GM20431 (cell line): ENCODE data around the gene KIAA1191.

Experiments
- in situ Hi-C: fragments of 300-500 bp; cut with MseI, MboI; formaldehyde crosslinking; loops from one replicate; pipeline ENCODE4 v1.15.0; 2020; ENCODE audit warnings: low sequenced_read_pairs; ENCODE audit not compliant: unreplicated experiment

The KIAA1191 gene

DNA sequence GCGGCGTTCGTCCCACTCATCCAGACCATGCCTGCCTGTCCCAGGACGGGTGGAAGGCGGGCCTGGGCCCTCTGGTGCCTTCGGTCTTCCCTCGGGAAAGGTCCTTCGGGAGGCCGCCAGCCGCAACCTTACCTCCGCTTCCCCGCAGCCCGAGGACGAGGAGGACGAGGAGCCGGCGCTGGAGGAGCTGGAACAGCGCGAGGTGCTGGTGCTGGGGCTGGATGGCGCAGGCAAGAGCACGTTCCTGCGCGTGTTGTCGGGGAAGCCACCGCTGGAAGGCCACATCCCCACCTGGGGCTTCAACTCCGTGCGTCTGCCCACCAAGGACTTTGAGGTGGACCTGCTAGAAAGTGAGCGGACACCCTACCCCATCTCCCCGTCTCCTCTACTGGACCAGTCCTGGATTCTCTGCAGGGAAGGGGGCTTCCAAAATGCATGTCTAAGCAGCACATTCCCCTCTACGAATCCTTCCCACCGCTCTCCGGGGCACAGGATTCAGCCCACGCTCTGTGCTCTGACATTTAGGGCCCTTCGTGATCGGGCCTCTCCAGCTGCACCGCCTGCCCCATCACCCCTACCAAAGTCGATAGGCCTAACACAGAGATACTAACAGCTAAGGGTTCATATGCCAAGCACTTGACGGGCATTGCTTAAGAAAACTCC lies 4.8 kb upstream of the KIAA1191 start:
- in situ Hi-C loops, result no loop called here

DNA sequence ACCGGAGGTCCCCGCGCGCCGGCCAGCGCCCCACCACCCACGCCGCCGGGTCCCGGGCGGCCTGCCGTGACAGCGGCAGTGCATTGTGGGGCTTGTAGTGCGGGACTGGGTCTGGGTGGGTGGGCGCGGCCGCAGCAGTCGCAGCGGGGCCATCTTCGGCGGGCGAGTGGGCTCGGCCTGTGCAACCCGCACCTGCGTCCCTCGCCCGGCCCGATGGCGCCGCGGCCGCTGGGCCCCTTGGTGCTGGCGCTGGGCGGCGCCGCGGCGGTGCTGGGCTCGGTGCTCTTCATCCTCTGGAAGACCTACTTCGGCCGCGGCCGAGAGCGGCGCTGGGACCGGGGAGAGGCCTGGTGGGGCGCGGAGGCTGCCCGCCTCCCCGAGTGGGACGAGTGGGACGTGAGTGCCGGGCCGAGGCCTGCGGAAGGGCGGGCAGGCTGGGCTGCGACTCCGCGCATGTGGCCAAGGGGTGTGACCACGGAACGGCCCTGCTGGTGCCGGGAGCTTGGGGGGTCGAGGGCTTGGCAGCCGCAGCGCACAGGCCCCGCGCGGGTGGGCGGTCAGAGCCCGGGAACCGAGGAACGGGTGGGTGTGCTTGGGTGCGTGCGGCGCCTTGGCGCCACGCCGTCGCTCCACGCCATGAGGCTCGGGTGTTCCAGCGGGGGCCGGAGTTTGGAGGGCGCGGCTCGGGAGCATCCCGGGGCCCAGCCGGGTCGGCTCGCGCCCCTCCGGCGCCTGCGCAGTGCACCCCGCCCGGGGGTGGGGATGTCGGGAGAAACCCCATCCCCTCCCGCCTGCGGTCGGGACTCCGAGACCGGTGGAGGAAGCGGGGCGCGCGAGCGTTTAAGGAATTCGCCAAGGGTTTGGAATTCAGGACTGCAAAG lies 4.0 kb upstream of the KIAA1191 start, which contains the start of gene ARL10:
Gene ARL10 (plus strand): TSS at position 137 of the 881 bp plus-strand sequence. CDS start 77 bp downstream, at position 214.
- in situ Hi-C loops, result no loop called here

- in situ Hi-C loops, result no loop called here
These were observed 3.3 kb upstream of the KIAA1191 start for GRCh38 chr5:176364765-176365350.

GRCh38 chr5:176362233-176362490 lies 598 bp upstream of the KIAA1191 start:
- in situ Hi-C loops, result no loop called here

DNA sequence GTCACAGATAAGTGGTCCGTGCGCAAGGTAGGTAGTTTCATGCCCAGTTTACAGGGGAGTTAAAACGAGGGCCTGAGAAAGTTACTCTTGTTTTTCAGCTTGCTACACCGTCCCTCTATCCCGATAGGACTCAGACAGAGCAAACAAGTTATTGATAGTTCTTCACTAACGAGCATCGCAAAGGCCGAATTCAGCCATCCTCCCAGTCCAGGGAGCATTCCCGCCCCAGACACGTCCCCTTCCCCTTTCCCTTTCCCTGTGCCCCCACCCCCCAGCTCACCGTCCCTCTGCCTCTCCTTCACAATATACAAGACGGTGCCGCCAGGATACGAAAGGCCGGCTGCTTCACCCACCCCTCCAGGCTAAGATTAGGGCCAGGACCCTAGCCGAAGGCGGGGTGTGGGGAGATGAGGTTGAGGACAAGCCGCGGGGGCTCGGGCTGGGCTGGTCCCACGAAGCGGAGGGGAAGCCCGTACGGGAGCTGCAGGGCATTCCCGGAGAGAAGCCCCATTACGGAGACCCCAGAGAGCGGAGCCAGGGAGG lies 599 bp downstream of the KIAA1191 start:
- in situ Hi-C loops, result no loop called here

DNA sequence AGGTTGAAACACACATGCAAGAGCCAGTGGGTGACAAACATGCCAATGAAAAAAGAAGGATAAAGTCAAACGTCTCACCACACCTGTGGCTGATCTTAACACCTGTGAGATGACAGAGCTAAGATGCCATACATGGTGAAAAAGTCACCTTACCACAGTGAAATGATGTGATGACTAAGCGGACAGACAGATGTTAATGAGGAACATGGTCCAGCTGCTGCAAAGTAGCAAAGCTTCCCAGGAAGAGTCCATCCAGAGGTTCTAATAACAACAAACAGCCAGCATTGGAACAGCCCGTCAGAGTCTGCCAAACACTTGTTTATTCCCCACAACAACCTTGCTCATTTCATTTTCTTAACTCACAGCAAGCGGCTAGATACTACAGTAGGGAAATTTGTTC lies 1.9 kb downstream of the KIAA1191 start:
- in situ Hi-C loops, result no loop called here

- in situ Hi-C loops, result no loop called here
These were observed 5.4 kb downstream of the KIAA1191 start for GRCh38 chr5:176356179-176356566.

- in situ Hi-C loops, result no loop called here
These were observed 6.0 kb downstream of the KIAA1191 start for GRCh38 chr5:176355400-176356178.

GRCh38 chr5:176353533-176353932 lies 8.0 kb downstream of the KIAA1191 start:
- in situ Hi-C loops, result no loop called here

GRCh38 chr5:176352116-176352878 lies 9.3 kb downstream of the KIAA1191 start:
- in situ Hi-C loops, result no loop called here

DNA sequence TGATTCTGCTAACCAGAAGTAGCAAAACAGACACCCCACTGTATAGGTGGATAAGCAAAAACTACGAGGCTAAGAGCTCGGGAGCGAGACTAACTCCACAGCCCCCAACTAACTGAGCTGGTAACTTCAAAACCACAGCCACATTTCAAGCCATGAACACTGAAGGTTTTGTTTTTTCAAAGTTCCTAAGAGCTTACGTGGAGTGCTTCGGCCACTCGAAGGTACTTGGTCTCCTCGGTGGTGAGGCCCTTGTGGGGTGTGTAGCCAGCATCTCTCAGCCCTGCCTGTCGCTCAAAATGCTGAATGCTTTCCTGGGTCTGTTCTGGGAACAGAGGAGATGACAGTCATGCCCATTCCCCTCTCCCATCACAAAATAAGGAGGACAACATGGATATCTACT lies 11.1 kb downstream of the KIAA1191 start:
- in situ Hi-C loops, result no loop called here

DNA sequence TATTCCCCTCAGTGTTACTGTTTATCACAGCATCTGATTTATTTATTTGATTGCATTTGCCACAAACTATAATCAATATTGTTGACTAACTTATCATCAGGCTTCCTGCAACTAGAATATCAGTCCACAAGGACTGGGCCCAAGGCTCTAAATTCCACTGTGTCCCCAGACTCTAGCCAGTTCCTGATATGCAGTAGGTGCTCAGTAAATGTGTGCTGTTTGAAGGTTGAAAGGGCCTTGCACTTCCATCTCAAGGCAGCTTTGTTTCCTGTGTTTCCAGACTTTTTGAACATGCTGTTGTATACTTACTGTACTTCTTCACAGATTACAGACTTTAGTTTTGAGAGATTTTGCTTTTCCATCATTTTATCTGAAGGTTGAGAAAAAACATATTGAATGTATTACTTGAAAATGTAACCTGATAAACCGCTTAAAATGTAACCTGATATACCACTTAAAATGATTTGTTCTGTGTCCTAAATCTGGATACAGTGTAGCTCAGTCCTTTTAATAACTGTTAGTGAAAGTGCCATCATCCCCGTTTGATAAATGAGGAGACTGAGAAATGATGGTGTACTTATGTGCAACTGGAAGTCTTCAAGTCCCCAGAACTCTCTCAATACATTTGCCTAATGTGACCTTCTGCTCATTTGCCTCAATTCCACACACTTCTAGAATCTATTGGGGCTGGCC lies 18.7 kb downstream of the KIAA1191 start:
- in situ Hi-C loops, result no loop called here

GRCh38 chr5:176342158-176342483 lies 19.4 kb downstream of the KIAA1191 start:
- in situ Hi-C loops, result no loop called here

DNA sequence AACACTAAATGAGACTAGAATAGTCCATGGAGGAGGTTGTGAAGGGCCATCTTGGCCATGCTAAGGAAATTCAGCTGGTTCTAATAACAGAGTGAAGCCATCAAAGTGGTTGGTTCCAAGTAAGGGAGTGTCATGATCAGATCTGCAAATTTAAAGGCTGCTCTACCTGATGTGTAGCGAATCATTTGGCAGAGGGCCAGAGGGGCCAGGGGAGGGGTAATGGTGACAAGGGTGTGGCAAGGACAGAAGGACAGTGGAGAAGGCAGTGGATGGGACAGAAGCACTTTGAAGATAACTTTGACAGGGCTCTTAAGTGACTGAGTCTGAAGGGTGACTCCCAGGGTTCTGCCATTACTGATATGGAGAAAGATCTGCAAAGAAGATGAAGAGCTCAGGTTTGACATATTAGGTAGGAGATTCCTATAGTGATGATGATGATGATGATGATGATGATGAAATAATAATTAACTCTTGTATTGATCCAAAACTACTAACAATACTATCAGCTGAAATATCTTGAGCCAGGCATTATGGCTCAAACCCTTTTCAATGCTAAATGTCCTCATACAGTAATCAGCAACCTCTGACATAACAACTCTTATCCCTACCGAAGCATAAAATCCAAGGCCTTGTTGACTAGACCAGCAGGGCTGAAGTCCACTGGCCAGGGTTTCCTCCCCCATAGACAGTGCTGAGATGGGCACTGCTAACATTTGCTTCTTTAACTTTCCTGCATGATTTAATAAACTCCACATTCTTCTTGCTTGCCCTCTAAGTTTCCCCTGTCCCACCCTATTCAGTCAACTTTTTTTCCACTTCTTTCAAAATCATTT lies 20.0 kb downstream of the KIAA1191 start:
- in situ Hi-C loops, result no loop called here

- in situ Hi-C loops, result no loop called here
These were observed 22.3 kb downstream of the KIAA1191 start for GRCh38 chr5:176339304-176339703.

DNA sequence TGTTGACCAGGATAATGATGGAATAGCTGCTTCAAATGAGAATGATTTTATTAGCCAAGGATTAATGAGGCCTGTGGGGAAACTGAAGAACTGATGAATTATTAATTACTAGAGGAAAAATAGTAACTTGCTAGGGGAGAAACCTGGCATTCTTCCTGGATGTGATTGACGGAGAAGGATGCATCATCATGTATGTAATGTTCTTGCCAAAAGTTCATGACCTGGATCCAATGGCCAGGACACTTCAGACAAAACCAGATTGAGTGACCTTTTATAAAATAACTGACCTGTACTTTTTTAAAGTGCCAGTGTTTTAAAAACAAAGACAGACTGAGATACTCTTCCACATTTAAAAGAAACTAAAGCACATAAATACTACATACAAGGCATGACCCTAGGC lies 23.7 kb downstream of the KIAA1191 start:
- in situ Hi-C loops, result no loop called here

DNA sequence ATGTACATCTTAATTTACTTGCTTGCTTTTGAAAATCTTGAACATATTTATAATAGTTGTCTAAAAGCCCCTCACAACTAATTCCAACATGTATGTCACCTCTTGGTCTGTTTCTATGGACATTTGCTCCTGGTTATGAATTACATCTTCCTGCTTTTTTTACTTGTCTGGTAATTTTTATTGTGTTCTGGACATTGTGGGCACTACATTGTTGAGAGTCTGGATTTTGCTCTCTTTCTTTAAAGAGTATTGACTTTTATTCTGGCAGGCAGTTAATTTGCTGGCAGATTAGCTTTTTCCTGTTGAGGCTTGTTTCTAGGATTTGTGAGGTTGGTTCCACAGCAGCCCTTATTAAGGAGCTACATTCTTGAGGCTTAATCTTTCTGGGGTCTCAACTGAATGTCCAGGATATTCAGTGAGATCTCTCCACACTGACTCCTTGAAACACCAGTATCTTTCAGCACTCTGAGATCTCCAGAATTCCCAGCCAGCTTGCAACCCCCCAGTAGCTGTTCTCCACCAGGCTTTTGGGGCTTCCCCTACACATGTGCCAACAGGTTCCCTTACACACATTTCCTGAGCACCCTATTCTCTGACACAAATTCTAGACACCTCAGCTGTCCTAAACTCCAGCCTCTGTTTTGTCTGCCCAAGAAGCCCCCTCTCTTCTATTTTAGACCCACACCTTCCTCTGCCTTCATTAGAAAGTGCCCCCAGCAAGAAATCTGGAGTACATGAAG lies 27.4 kb downstream of the KIAA1191 start:
- in situ Hi-C loops, result no loop called here

DNA sequence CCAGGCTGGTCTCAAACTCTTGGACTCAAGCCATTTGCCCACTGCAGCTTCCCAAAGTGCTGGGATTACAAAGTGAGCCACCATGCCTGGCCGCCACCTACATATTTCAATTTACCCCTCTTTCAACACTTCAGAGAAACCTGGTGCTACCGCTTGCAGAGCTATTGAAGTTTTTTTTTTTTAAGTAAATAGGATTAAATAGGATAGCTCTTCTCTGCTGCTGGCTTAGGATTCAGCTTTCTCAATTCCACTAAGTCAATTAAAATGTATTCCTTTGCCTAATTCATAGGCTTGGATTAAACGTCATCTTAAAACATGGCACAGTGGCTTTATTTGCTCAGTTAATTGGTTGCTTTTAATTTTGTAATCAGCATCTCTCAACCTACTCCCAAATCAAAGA lies 41.0 kb downstream of the KIAA1191 start:
- in situ Hi-C loops, result no loop called here
